Body of pancreas (tissue), 4 donors: Measurements from ENCODE around the gene HES7. TPM values are rescaled to one million over a fixed set of nuclear protein-coding genes. Genes with fewer than 3 reads are reported as not detected.

Experiments
- ATAC-seq: fragments of 150-250 bp; one replicate; pipeline ENCODE4 v1.9.1; 2016
- DNase-seq, 4 donors: peaks; one replicate each; pipeline ENCODE4 v3.0.0-alpha.2; 2019
- H3K27ac ChIP-seq, 4 donors: fragments of 200-600 bp; sonication (generic); 1 replicate in 3 of 4; 2 replicates in 1 of 4; pipeline versions ENCODE4 v1.5.1 to v1.6.1; 2016 to 2019; ENCODE audit warnings: mild to moderate bottlenecking in 1 of 4, mixed read lengths in 1 of 4, moderate library complexity in 1 of 4
- H3K27me3 ChIP-seq, 2 donors: fragments of 200-600 bp; sonication (generic); one replicate each; pipeline ENCODE4 v1.6.0; 2016; ENCODE audit warnings: mild to moderate bottlenecking in 1 of 2
- H3K36me3 ChIP-seq, 2 donors: fragments of 200-600 bp; sonication (generic); replicated peaks in 1 of 2; 2 replicates each; pipeline ENCODE4 v1.5.1; 2016; ENCODE audit warnings: low read depth in 2 of 2; ENCODE audit not compliant: insufficient read depth in 1 of 2
- H3K4me1 ChIP-seq: fragments of 200-600 bp; sonication (generic); one replicate; pipeline ENCODE4 v1.6.0; 2016
- H3K4me3 ChIP-seq, 2 donors: fragments of 200-600 bp; sonication (generic); 1 replicate in 1 of 2; 2 replicates in 1 of 2; pipeline ENCODE4 v1.5.1; 2016 to 2019
- H3K9me3 ChIP-seq, 3 donors: fragments of 200-600 bp; sonication (generic); 1 replicate in 2 of 3; 2 replicates in 1 of 3; pipeline ENCODE4 v1.5.1; 2016
- POLR2A ChIP-seq, 3 donors: fragments of 450-650 bp; IDR thresholded peaks; one replicate each; pipeline ENCODE4 v1.6.1; 2016; ENCODE audit warnings: antibody characterized with exemption in 3 of 3, mild to moderate bottlenecking in 2 of 3
- WGBS, 2 donors: methylation state at CpG; one replicate each; pipeline ENCODE4 v1.1.5; 2017; 5-methylcytosine and 5-hydroxymethylcytosine counted together
- intact Hi-C: fragments of 100-400 bp; cut with DNase I; formaldehyde crosslinking; loops from one replicate; pipeline ENCODE4 v1.15.1; 2023
- total RNA-seq, 2 donors: library from RNA; depleted of rRNA; stranded (reverse); fragments of >200 nt; gene quantifications; one replicate each; pipeline ENCODE4 v1.1.0, GENCODE V29; 2016
- TF ChIP-seq, protein P1 (sequence below), 7 experiments: fragments of 450-650 bp in 4 of 7; fragments of 200-600 bp in 3 of 7; sonication (generic) in 3 of 7; IDR thresholded peaks; one replicate each; pipeline ENCODE4 v1.5.1; 2016 to 2019; ENCODE audit warnings: antibody characterized with exemption in 7 of 7

Gene HES7
- total RNA-seq, 2 donors from 2014 or later: not detected

DNA sequence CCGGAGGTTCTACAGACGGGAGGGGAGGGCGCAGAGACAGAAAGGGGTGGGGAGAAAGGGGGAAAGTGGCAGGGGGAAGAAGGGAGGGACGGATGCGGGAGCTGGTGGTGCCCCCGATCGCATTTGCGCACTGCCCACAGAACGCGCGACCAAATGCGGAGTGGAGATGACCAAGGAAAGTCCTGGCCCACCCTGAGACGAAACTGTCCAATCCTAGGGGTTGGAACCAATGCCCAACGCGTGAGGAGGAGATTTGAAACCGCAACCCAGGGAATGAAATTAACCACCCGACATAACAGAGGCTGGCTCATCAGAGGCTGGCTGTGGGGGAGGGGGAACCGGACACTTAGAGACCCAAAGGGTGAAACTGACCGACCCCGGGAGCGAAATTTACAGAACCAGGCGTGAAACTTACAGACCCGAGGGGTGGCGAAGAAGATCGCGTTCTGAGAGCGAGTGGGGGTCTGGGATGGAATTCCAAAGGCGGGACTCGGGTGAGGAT lies 1.4 kb downstream of the HES7 start:
- Histone ChIP-seq H3K4me3 (no peak overlapping the region), H3K27me3 (peaks cover 0 to 29% of the 10 kb centered on the region in 2 donors), H3K9me3 (no peaks in the 10 kb centered on the region), H3K36me3 (no peaks in the 10 kb centered on the region), H3K4me1 (peaks cover 85% of the 10 kb centered on the region), H3K27ac (no peak overlapping the region)
- DNase-seq: peak in 2 of 4 donors; percentile 17 to 19
- intact Hi-C loops: no loop called here
- no peak for ATAC-seq
- TF ChIP-seq, protein P1, sequence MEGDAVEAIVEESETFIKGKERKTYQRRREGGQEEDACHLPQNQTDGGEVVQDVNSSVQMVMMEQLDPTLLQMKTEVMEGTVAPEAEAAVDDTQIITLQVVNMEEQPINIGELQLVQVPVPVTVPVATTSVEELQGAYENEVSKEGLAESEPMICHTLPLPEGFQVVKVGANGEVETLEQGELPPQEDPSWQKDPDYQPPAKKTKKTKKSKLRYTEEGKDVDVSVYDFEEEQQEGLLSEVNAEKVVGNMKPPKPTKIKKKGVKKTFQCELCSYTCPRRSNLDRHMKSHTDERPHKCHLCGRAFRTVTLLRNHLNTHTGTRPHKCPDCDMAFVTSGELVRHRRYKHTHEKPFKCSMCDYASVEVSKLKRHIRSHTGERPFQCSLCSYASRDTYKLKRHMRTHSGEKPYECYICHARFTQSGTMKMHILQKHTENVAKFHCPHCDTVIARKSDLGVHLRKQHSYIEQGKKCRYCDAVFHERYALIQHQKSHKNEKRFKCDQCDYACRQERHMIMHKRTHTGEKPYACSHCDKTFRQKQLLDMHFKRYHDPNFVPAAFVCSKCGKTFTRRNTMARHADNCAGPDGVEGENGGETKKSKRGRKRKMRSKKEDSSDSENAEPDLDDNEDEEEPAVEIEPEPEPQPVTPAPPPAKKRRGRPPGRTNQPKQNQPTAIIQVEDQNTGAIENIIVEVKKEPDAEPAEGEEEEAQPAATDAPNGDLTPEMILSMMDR (IDR thresholded peaks at IDR 0.05): no peak
- no peak for TF ChIP-seq POLR2A (IDR thresholded peaks at IDR 0.05)
- 0 to 2% methylated on average over 26 to 29 of the region's 29 CpGs for WGBS, 2 donors

DNA sequence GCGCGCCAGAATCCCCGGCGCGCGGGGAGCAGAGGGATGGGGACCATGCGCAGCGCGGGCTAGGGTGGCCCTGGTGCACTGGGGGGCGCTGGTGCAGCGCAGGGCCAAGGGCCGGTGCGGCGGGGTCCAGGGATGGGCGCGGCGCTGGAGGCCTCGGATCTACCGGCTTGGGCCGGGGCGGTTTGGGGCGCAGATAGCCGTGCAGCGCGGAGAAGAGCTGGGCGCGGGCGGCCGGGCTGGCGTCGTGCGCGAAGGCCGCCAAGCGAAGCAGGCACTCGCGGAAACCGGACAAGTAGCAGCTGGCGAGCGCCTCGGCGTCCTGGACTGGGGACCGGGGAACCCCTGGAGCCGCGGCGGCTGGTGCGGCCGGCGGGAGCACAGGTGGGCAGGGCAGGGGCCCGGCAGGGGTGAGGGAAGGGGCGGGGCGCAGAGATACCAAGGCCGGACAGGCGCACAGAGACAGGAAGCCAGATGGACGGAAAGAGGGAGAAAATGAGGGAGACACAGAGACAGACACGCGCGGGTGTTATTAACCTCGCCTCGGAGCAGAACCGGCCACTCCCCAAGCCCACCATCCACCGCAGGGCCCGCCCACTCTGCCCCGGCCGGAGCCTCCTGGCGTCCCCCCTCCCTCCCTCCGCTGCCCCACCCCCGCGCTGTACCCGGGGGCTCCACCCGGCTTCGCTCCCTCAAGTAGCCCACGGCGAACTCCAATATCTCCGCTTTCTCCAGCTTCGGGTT lies 2.1 kb downstream of the HES7 start:
- no peak overlapping the region for H3K27ac ChIP-seq
- H3K4me3 ChIP-seq: no peak overlapping the region
- DNase-seq (peak in 2 of 4 donors; percentile 42 to 59), ATAC-seq (no peak)
- 0% methylated on average over 53 to 75 of the region's 76 CpGs for WGBS, 2 donors
- intact Hi-C loops: no loop called here
- H3K9me3 ChIP-seq: no peaks in the 10 kb centered on the region
- TF ChIP-seq POLR2A (IDR thresholded peaks at IDR 0.05): no peak
- TF ChIP-seq, protein P1 (IDR thresholded peaks at IDR 0.05): peak in 5 of 7 experiments; percentile 18 to 52 (median 28)
- peaks cover 0 to 29% of the 10 kb centered on the region in 2 donors for H3K27me3 ChIP-seq
- H3K36me3 ChIP-seq: no peaks in the 10 kb centered on the region
- H3K4me1 ChIP-seq: peaks cover 84% of the 10 kb centered on the region

DNA sequence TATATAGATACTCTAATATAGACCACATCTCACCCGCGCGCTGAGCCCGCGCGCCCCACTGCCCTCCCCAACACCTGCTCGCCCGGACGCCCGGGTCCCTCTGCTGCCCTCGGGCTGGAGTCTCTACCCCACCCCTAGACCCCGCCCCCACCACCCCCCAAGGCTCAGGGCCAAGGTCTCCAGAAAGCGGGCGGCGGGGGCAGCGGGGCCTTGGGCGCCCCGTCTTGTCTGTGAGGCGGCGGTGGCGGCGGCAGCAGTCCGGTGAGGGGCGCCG lies 2.6 kb downstream of the HES7 start:
- Histone ChIP-seq H3K27ac (no peak overlapping the region), H3K27me3 (peaks cover 0 to 29% of the 10 kb centered on the region in 2 donors), H3K4me3 (no peak overlapping the region), H3K4me1 (peaks cover 81% of the 10 kb centered on the region), H3K36me3 (no peaks in the 10 kb centered on the region), H3K9me3 (no peaks in the 10 kb centered on the region)
- WGBS, 2 donors: 0 to 1% methylated on average over 5 to 20 of the region's 25 CpGs
- intact Hi-C loops: no loop called here
- ATAC-seq: no peak
- DNase-seq: peak in 1 of 4 donors; percentile 42
- no peak for TF ChIP-seq POLR2A (IDR thresholded peaks at IDR 0.05)
- TF ChIP-seq, protein P1 (IDR thresholded peaks at IDR 0.05): no peak

DNA sequence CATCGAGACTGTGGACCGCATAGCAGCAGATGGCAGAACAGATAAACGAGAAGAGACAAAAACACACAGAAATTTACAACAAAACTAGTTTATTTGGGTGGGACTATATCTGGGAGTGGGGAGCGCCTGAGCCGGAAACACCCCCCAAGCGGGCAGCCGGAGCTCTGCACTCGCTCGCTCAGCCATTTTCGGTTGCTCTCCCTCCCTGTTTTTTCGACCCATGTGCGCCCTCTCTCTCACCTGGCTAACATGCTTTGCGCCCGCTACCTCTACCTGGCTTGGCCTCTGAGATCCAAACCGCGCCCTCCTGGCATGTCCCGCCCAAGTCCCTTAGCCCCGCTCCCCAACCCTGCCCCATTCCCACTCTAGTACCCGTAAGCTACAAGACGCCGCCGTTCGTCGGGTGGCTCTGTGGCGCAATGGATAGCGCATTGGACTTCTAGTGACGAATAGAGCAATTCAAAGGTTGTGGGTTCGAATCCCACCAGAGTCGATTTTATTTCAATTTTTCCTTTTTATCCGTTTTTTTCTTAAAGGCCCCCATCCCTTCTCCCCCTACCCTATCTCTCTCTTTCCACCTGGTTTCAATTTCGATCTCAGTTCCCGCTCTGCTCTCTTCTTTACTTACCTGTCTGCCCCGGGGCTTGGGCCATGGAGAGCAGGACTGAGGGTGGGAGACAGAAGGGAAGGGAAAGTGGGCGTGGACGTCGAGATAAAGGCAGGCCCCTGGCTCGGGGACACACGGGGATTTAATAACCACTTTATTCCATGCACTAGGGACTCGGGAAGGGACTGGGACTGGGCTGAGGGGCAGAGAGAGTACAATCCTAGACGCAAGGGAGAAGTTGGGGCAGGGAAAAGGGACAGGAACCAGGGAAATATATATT lies 3.1 kb downstream of the HES7 start:
- H3K4me1 ChIP-seq: peaks cover 76% of the 10 kb centered on the region
- no peaks in the 10 kb centered on the region for H3K36me3 ChIP-seq
- H3K4me3 ChIP-seq: no peak overlapping the region
- WGBS, 2 donors: 1% methylated on average over 40 of the region's 40 CpGs
- intact Hi-C loops: no loop called here
- TF ChIP-seq POLR2A (IDR thresholded peaks at IDR 0.05): peak in 1 of 3 donors; percentile 12
- TF ChIP-seq, protein P1 (IDR thresholded peaks at IDR 0.05): peak in 4 of 7 experiments; percentile 28 to 44 (median 36)
- H3K27me3 ChIP-seq: peaks cover 0 to 33% of the 10 kb centered on the region in 2 donors
- ATAC-seq (peak; percentile 9), DNase-seq (peak; percentile 70 to 78 (median 76))
- H3K27ac ChIP-seq: peak overlapping the region in 2 of 4 donors; percentile 49 to 75
- H3K9me3 ChIP-seq: no peaks in the 10 kb centered on the region
